HepG2 (cell line): ENCODE measurements around the gene PLBD2. TPM values are rescaled to one million over a fixed set of nuclear protein-coding genes. Genes with fewer than 3 reads are reported as not detected.
A peak's percentile ranks its signal among the peaks of the same experiment; 100 is the strongest.

Experiments used
- EED ChIP-seq: sonication (generic); formaldehyde crosslinking; IDR thresholded peaks from 2 replicates; pipeline ENCODE4 v1.5.0; 2020; ENCODE audit warnings: mild to moderate bottlenecking, missing genetic modification reagents
- ETV6 ChIP-seq: sonication (generic); formaldehyde crosslinking; conservative IDR thresholded peaks from 2 replicates; pipeline ENCODE4 v1.4.0; 2020; ENCODE audit warnings: missing genetic modification reagents
- PLRG1 ChIP-seq: fragments of 450-650 bp; conservative IDR thresholded peaks from 2 replicates; pipeline ENCODE4 v1.6.1; 2016
- PPARG ChIP-seq: conservative IDR thresholded peaks from 2 replicates; pipeline ENCODE4 v1.6.1; 2016; ENCODE audit warnings: missing biosample characterization, missing genetic modification reagents
- TARDBP ChIP-seq: sonication (generic); formaldehyde crosslinking; IDR thresholded peaks from 2 replicates; pipeline ENCODE4 v1.8.0; 2022; ENCODE audit warnings: mild to moderate bottlenecking, missing genetic modification reagents
- THYN1 ChIP-seq: sonication (generic); formaldehyde crosslinking; IDR thresholded peaks from 2 replicates; pipeline ENCODE4 v1.8.1; 2023; ENCODE audit warnings: low read depth, mild to moderate bottlenecking, moderate library complexity, missing genetic modification reagents, borderline replicate concordance
- ZC3H4 ChIP-seq: sonication (generic); formaldehyde crosslinking; IDR thresholded peaks from 2 replicates; pipeline ENCODE4 v1.4.0; 2020; ENCODE audit warnings: missing genetic modification reagents, borderline replicate concordance
- ZNF274 ChIP-seq: sonication (generic); formaldehyde crosslinking; IDR thresholded peaks from 2 replicates; pipeline ENCODE4 v1.5.1; 2020; ENCODE audit warnings: mild to moderate bottlenecking, missing genetic modification reagents
- ZNF569 ChIP-seq: sonication (generic); formaldehyde crosslinking; IDR thresholded peaks from 2 replicates; pipeline ENCODE4 v1.5.0; 2020; ENCODE audit warnings: mild to moderate bottlenecking, missing genetic modification reagents, moderate library complexity, borderline replicate concordance
- polyA plus RNA-seq, 8 experiments: library from polyadenylated mRNA; depleted of rRNA in 3 of 8; stranded (reverse) in 7 of 8; unstranded in 1 of 8; fragments of >200 nt; fragmentation: Illumina TruSeq in 4 of 8; extraction: Trizol in 4 of 8; gene quantifications; 2 replicates each; pipeline versions ENCODE4 v1.2.1 to v1.2.3, GENCODE V29; 2011 to 2016; ENCODE audit warnings: low read depth in 4 of 8, missing spikeins in 1 of 8, mixed read lengths in 1 of 8; ENCODE audit not compliant: insufficient read depth in 1 of 8
- total RNA-seq, 5 experiments: library from RNA; depleted of rRNA; stranded (reverse); fragments of >200 nt; fragmentation: Illumina TruSeq; extraction: Trizol; gene quantifications; 2 replicates each; pipeline ENCODE4 v1.2.3, GENCODE V29; 2016; ENCODE audit warnings: low read depth in 1 of 5
- TF ChIP-seq, protein P1 (sequence below): sonication (generic); formaldehyde crosslinking; IDR thresholded peaks from 2 replicates; pipeline ENCODE4 v1.9.0; 2021; ENCODE audit warnings: missing genetic modification reagents, mild to moderate bottlenecking, borderline replicate concordance
- TF ChIP-seq, protein P2 (sequence below): sonication (generic); formaldehyde crosslinking; IDR thresholded peaks from 2 replicates; pipeline ENCODE4 v1.4.0; 2020; ENCODE audit warnings: missing genetic modification reagents, mild to moderate bottlenecking, borderline replicate concordance
- TF ChIP-seq, protein P3 (sequence below): sonication (generic); formaldehyde crosslinking; IDR thresholded peaks from 2 replicates; pipeline ENCODE4 v1.4.0; 2020; ENCODE audit warnings: missing genetic modification reagents, borderline replicate concordance
- TF ChIP-seq, protein P4 (sequence below): sonication (generic); formaldehyde crosslinking; IDR thresholded peaks from 2 replicates; pipeline ENCODE4 v1.4.0; 2020; ENCODE audit warnings: mild to moderate bottlenecking, missing genetic modification reagents, borderline replicate concordance

PLBD2 gene
- total and polyA plus RNA-seq, 2 of the 13 experiments (the other 11 are each of a cell fraction or from before 2014, with no cell fraction given) = 6.7 to 8.5 TPM

DNA sequence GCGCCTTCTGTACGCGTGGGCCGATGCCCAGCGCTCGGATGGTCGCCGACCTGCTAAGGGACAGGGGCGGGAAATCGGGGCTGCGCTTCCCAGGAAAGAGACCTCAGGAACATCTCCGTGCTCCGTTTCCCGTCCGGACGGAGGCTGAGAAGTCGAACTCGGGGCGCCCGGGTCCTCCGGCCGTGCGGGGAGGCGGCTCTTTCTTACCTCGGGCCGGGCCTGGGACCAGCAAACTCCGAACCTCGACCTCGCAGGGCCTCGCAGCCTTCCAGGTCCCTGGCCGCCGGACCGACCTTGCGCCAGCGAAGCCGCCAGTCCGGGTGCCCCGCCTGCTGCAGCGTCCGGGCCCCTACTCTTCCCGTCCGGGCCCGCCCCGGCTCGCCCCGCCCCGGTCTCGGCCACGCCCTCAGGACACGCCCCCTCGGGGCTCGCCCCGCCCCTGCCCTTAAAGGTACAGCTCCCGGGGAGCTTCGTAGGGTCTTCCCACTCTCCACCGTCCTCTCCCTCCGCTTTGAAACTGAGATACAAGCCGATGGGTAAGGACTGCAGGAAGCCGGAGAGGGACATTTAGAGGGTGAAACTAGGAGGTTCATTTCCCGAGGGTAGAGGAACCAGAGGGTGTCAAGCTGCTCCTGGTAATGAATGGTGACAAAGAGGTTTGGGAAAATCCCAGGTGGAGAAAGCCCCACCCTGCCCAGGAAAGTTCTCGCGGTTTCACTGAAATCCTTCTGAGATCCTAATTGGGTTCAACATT, 23.4 kb upstream of the PLBD2 start, which contains the start of gene SLC8B1 (continued):
- TF ChIP-seq ETV6 (CRISPR knock-in tag) (0 out of 2 replicates have a peak, but pooled peaks have one; percentile 36), PLRG1 (no peak), PPARG (CRISPR knock-in tag) (no peak; the same call in 1 of the 2 replicates), TARDBP (CRISPR knock-in tag) (no peak), ZNF569 (no peak), EED (CRISPR knock-in tag) (peak; percentile 64; the same call in 1 of the 2 replicates), ZNF274 (0 out of 2 replicates have a peak, but pooled peaks have one; percentile 62), ZC3H4 (CRISPR knock-in tag) (no peak), THYN1 (CRISPR knock-in tag) (no peak)
- TF ChIP-seq, protein P1, sequence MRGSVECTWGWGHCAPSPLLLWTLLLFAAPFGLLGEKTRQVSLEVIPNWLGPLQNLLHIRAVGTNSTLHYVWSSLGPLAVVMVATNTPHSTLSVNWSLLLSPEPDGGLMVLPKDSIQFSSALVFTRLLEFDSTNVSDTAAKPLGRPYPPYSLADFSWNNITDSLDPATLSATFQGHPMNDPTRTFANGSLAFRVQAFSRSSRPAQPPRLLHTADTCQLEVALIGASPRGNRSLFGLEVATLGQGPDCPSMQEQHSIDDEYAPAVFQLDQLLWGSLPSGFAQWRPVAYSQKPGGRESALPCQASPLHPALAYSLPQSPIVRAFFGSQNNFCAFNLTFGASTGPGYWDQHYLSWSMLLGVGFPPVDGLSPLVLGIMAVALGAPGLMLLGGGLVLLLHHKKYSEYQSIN = no peak
- TF ChIP-seq, protein P2, sequence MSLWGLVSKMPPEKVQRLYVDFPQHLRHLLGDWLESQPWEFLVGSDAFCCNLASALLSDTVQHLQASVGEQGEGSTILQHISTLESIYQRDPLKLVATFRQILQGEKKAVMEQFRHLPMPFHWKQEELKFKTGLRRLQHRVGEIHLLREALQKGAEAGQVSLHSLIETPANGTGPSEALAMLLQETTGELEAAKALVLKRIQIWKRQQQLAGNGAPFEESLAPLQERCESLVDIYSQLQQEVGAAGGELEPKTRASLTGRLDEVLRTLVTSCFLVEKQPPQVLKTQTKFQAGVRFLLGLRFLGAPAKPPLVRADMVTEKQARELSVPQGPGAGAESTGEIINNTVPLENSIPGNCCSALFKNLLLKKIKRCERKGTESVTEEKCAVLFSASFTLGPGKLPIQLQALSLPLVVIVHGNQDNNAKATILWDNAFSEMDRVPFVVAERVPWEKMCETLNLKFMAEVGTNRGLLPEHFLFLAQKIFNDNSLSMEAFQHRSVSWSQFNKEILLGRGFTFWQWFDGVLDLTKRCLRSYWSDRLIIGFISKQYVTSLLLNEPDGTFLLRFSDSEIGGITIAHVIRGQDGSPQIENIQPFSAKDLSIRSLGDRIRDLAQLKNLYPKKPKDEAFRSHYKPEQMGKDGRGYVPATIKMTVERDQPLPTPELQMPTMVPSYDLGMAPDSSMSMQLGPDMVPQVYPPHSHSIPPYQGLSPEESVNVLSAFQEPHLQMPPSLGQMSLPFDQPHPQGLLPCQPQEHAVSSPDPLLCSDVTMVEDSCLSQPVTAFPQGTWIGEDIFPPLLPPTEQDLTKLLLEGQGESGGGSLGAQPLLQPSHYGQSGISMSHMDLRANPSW (CRISPR knock-in tag) = no peak
- TF ChIP-seq, protein P3, sequence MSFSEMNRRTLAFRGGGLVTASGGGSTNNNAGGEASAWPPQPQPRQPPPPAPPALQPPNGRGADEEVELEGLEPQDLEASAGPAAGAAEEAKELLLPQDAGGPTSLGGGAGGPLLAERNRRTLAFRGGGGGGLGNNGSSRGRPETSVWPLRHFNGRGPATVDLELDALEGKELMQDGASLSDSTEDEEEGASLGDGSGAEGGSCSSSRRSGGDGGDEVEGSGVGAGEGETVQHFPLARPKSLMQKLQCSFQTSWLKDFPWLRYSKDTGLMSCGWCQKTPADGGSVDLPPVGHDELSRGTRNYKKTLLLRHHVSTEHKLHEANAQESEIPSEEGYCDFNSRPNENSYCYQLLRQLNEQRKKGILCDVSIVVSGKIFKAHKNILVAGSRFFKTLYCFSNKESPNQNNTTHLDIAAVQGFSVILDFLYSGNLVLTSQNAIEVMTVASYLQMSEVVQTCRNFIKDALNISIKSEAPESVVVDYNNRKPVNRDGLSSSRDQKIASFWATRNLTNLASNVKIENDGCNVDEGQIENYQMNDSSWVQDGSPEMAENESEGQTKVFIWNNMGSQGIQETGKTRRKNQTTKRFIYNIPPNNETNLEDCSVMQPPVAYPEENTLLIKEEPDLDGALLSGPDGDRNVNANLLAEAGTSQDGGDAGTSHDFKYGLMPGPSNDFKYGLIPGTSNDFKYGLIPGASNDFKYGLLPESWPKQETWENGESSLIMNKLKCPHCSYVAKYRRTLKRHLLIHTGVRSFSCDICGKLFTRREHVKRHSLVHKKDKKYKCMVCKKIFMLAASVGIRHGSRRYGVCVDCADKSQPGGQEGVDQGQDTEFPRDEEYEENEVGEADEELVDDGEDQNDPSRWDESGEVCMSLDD (CRISPR knock-in tag) = 0 out of 2 replicates have a peak, but pooled peaks have one; percentile 38
- TF ChIP-seq, protein P4, sequence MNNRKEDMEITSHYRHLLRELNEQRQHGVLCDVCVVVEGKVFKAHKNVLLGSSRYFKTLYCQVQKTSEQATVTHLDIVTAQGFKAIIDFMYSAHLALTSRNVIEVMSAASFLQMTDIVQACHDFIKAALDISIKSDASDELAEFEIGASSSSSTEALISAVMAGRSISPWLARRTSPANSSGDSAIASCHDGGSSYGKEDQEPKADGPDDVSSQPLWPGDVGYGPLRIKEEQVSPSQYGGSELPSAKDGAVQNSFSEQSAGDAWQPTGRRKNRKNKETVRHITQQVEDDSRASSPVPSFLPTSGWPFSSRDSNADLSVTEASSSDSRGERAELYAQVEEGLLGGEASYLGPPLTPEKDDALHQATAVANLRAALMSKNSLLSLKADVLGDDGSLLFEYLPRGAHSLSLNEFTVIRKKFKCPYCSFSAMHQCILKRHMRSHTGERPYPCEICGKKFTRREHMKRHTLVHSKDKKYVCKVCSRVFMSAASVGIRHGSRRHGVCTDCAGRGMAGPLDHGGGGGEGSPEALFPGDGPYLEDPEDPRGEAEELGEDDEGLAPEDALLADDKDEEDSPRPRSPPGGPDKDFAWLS (CRISPR knock-in tag) = no peak
